GOT3 (cell line): Measurements from ENCODE around the gene TMEM134.

Experiments
- DNase-seq: peaks from one replicate; lab custom pipeline; 2025; ENCODE audit warnings: mixed read lengths; lab: John Stamatoyannopoulos, UW

TMEM134 gene

GRCh38 chr11:67458266-67458665 is 10.8 kb downstream of the TMEM134 start:
- DNase-seq = no peak

- DNase-seq = no peak
These were observed 11.6 kb downstream of the TMEM134 start for GRCh38 chr11:67457453-67457852.

GRCh38 chr11:67456068-67456705 is 12.9 kb downstream of the TMEM134 start:
- no peak for DNase-seq

GRCh38 chr11:67455054-67455453 is 14.0 kb downstream of the TMEM134 start, which contains the start of gene CABP4:
CABP4 (plus strand) TSS chr11:67455354; CDS start chr11:67455424, 70 bp downstream.
- no peak for DNase-seq

- DNase-seq = no peak
These were observed 15.0 kb downstream of the TMEM134 start for GRCh38 chr11:67453816-67454732.

GRCh38 chr11:67452141-67452952 is 16.7 kb downstream of the TMEM134 start, which contains the start of gene GPR152:
GPR152 (minus strand) TSS chr11:67452729; CDS start chr11:67452724, 5 bp downstream.
- DNase-seq = no peak

- DNase-seq = no peak
These were observed 17.4 kb downstream of the TMEM134 start for GRCh38 chr11:67451658-67451976.

GRCh38 chr11:67450796-67451657 is 18.0 kb downstream of the TMEM134 start:
- no peak for DNase-seq

GRCh38 chr11:67449116-67449844 is 19.8 kb downstream of the TMEM134 start:
- DNase-seq = no peak

GRCh38 chr11:67448220-67448609 is 20.8 kb downstream of the TMEM134 start:
- DNase-seq = no peak

- no peak for DNase-seq
These were observed 23.5 kb downstream of the TMEM134 start for GRCh38 chr11:67445515-67445914.

- no peak for DNase-seq
These were observed 26.3 kb downstream of the TMEM134 start for GRCh38 chr11:67442504-67443404.

- no peak for DNase-seq
These were observed 27.2 kb downstream of the TMEM134 start for GRCh38 chr11:67441731-67442351.

GRCh38 chr11:67441098-67441563 is 27.9 kb downstream of the TMEM134 start:
- DNase-seq = no peak

GRCh38 chr11:67440229-67441097 is 28.6 kb downstream of the TMEM134 start:
- DNase-seq = no peak

- no peak for DNase-seq
These were observed 29.5 kb downstream of the TMEM134 start for GRCh38 chr11:67439321-67440228.
